ENCODE data around the gene EFHC2. TPM values are rescaled to one million over a fixed set of nuclear protein-coding genes. Genes with fewer than 3 reads are reported as not detected.

The EFHC2 gene
- total and polyA plus RNA-seq, 8 donors = 0.09 to 1.9 (median 0.47) TPM

GRCh38 chrX:44113337-44113736 lies 230.1 kb downstream of the EFHC2 start:
- Histone ChIP-seq H3K9me3 (no peaks in the 10 kb centered on the region), H3K27me3 (peaks cover 0 to 4% (median 2%) of the 10 kb centered on the region in 4 donors), H3K36me3 (no peaks in the 10 kb centered on the region), H3K4me3 (no peak overlapping the region), H3K4me1 (no peaks in the 10 kb centered on the region), H3K27ac (no peak overlapping the region)
- 87 to 91% methylated on average over 2 of the region's 2 CpGs for WGBS, 2 donors
- no peak for DNase-seq
- no peak for TF ChIP-seq CTCF (IDR thresholded peaks at IDR 0.05)
- no peak for FAIRE-seq
- ATAC-seq = no peak
- intact Hi-C loops (cut with DNase I) = no loop called here

GRCh38 chrX:44106864-44107263 lies 236.6 kb downstream of the EFHC2 start:
- Histone ChIP-seq H3K9me3 (no peaks in the 10 kb centered on the region), H3K36me3 (no peaks in the 10 kb centered on the region), H3K4me1 (no peaks in the 10 kb centered on the region), H3K27me3 (peaks cover 0 to 4% (median 2%) of the 10 kb centered on the region in 4 donors), H3K27ac (no peak overlapping the region), H3K4me3 (no peak overlapping the region)
- no peak for TF ChIP-seq CTCF (IDR thresholded peaks at IDR 0.05)
- 45 to 54% methylated on average over 2 of the region's 2 CpGs for WGBS, 2 donors
- intact Hi-C loops (cut with DNase I) = no loop called here
- ATAC-seq (no peak), FAIRE-seq (no peak), DNase-seq (no peak)

- 49 to 53% methylated on average over 12 of the region's 12 CpGs for WGBS, 2 donors
Measured at GRCh38 chrX:44105228-44105913, 238.1 kb downstream of the EFHC2 start.

GRCh38 chrX:44104699-44105098 lies 238.8 kb downstream of the EFHC2 start:
- ATAC-seq (no peak), FAIRE-seq (no peak), DNase-seq (no peak)
- 59 to 76% methylated on average over 3 of the region's 3 CpGs for WGBS, 2 donors
- Histone ChIP-seq H3K27me3 (peaks cover 0 to 5% (median 2%) of the 10 kb centered on the region in 4 donors), H3K4me3 (no peak overlapping the region), H3K36me3 (no peaks in the 10 kb centered on the region), H3K9me3 (no peaks in the 10 kb centered on the region), H3K27ac (no peak overlapping the region), H3K4me1 (no peaks in the 10 kb centered on the region)
- TF ChIP-seq CTCF (IDR thresholded peaks at IDR 0.05) = no peak
- intact Hi-C loops (cut with DNase I) = no loop called here

More at GRCh38 chrX:44105228-44105913, 238.1 kb downstream of the EFHC2 start:
- FAIRE-seq (no peak), DNase-seq (no peak), ATAC-seq (no peak)
- H3K4me3 ChIP-seq = no peak overlapping the region
- no peaks in the 10 kb centered on the region for H3K9me3 ChIP-seq
- no peak overlapping the region for H3K27ac ChIP-seq
- no peaks in the 10 kb centered on the region for H3K4me1 ChIP-seq
- intact Hi-C loops (cut with DNase I) = no loop called here
- peaks cover 0 to 5% (median 2%) of the 10 kb centered on the region in 4 donors for H3K27me3 ChIP-seq
- no peaks in the 10 kb centered on the region for H3K36me3 ChIP-seq
- TF ChIP-seq CTCF (IDR thresholded peaks at IDR 0.05) = no peak

- no peak for ATAC-seq
- 64 to 70% methylated on average over 3 of the region's 3 CpGs for WGBS, 2 donors
- TF ChIP-seq CTCF (IDR thresholded peaks at IDR 0.05) = no peak
- H3K9me3 ChIP-seq = no peaks in the 10 kb centered on the region
- no peak for FAIRE-seq
- no peak for DNase-seq
- no peaks in the 10 kb centered on the region for H3K4me1 ChIP-seq
- peaks cover 0 to 5% (median 0%) of the 10 kb centered on the region in 4 donors for H3K27me3 ChIP-seq
- no peak overlapping the region for H3K27ac ChIP-seq
- intact Hi-C loops (cut with DNase I) = no loop called here
- H3K36me3 ChIP-seq = no peaks in the 10 kb centered on the region
- H3K4me3 ChIP-seq = no peak overlapping the region
Measured at GRCh38 chrX:44101281-44101680, 242.2 kb downstream of the EFHC2 start.

All from pancreas (tissue), 10 donors.